K562 (cell line): ENCODE data around the gene CCL15. TPM values are rescaled to one million over a fixed set of nuclear protein-coding genes. Genes with fewer than 3 reads are reported as not detected.
"Not testable (repeated sequence)": the region's sequence is repeated elsewhere in the genome, so short reads cannot be mapped to it uniquely, and the experiment has no call there.

Source experiments
- ATAC-seq: fragments of 200-7000 bp; cut with Tn5 transposase; 3 replicates; pipeline ENCODE4 v1.9.1; 2020; ENCODE audit warnings: moderate library complexity
- BruUV-seq: library from RNA; stranded (reverse); fragments of 400-500 nt; replicated peaks from 2 replicates; lab custom pipeline; 2021; lab: Mats Ljungman, UMichigan
- CTCF ChIA-PET: fragments of 300-600 bp; formaldehyde crosslinking; extraction: SDS; loops from one replicate; lab custom pipeline; 2021; ENCODE audit warnings: low intra/inter-chr PET ratio; lab: Yijun Ruan, JAX
- POLR2A ChIA-PET: fragments of 300-600, 350-650 bp; sonication (Branson Sonifier 250); formaldehyde crosslinking; extraction: SDS; loops from one replicate; lab custom pipeline; 2021; ENCODE audit warnings: antibody characterized with exemption, inconsistent platforms; lab: Yijun Ruan, JAX
- DNase-seq, 4 experiments: peaks; one replicate each; pipeline versions ENCODE4 v3.0.0 to v3.0.0-alpha.2; 2011 to 2018; ENCODE audit warnings: low spot score in 3 of 4, mixed read lengths in 3 of 4; ENCODE audit errors: extremely low read depth in 1 of 4
- FAIRE-seq: peaks from 2 replicates; lab custom pipeline; 2011; peaks lifted over from hg19 to GRCh38; lab: Jason Lieb, UNC
- H2AFZ ChIP-seq: 2 replicates; pipeline ENCODE4 v1.6.0; 2011; ENCODE audit warnings: low read depth, low read length, control low read depth, inconsistent platforms
- H3K27ac ChIP-seq: fragments of 200-600 bp; 3 replicates; pipeline ENCODE4 v1.8.0; 2011; ENCODE audit warnings: low read depth, mild to moderate bottlenecking, control low read depth, inconsistent platforms, low read length, moderate library complexity, mixed read lengths; ENCODE audit errors: extremely low read depth
- H3K27me3 ChIP-seq, 2 experiments: fragments of 300-600 bp in 1 of 2; 2 replicates in 1 of 2; 3 replicates in 1 of 2; pipeline versions ENCODE4 v1.6.0 to v1.8.0; 2011; ENCODE audit warnings: inconsistent platforms in 2 of 2, low read length in 2 of 2, mild to moderate bottlenecking in 1 of 2, mixed read lengths in 1 of 2, moderate library complexity in 1 of 2; ENCODE audit not compliant: control insufficient read depth in 2 of 2, insufficient read depth in 2 of 2
- H3K36me3 ChIP-seq: fragments of 300-600 bp; 3 replicates; pipeline ENCODE4 v1.8.0; 2011; ENCODE audit warnings: mild to moderate bottlenecking, low read length, inconsistent platforms; ENCODE audit not compliant: control insufficient read depth, insufficient read depth
- H3K4me1 ChIP-seq, 2 experiments: fragments of 200-600 bp in 1 of 2; replicated peaks in 1 of 2; 2 replicates in 1 of 2; 3 replicates in 1 of 2; pipeline versions ENCODE4 v1.5.1 to v1.8.0; 2011; ENCODE audit warnings: inconsistent platforms in 2 of 2, low read length in 2 of 2, mild to moderate bottlenecking in 1 of 2, mixed read lengths in 1 of 2, moderate library complexity in 1 of 2; ENCODE audit not compliant: control insufficient read depth in 2 of 2, insufficient read depth in 2 of 2
- H3K4me2 ChIP-seq: 2 replicates; pipeline ENCODE4 v1.6.1; 2011; ENCODE audit warnings: low read length, control low read depth, inconsistent platforms, mixed read lengths; ENCODE audit not compliant: insufficient read depth
- H3K4me3 ChIP-seq: fragments of 200-600 bp; sonication (generic), shearing (Covaris generic); 2 replicates; pipeline ENCODE4 v1.5.1; 2016; ENCODE audit warnings: control low read depth, inconsistent platforms
- H3K79me2 ChIP-seq: fragments of 200-600 bp; 3 replicates; pipeline ENCODE4 v1.8.0; 2011; ENCODE audit warnings: low read length, inconsistent platforms; ENCODE audit not compliant: control insufficient read depth, insufficient read depth
- H3K9ac ChIP-seq, 2 experiments: 2 replicates each; pipeline versions ENCODE4 v1.6.0 to v1.6.1; 2011; ENCODE audit warnings: low read depth in 2 of 2, low read length in 2 of 2, control low read depth in 1 of 2, inconsistent platforms in 1 of 2, mild to moderate bottlenecking in 1 of 2, mixed read lengths in 1 of 2; ENCODE audit not compliant: insufficient read depth in 1 of 2
- H3K9me1 ChIP-seq: one replicate; pipeline ENCODE4 v1.6.0; 2011; ENCODE audit warnings: inconsistent platforms, mild to moderate bottlenecking, low read length, moderate library complexity; ENCODE audit not compliant: control insufficient read depth, insufficient read depth
- H3K9me3 ChIP-seq: replicated peaks from 2 replicates; pipeline ENCODE4 v1.5.1; 2011; ENCODE audit warnings: low read depth, low read length, inconsistent platforms; ENCODE audit not compliant: control insufficient read depth, insufficient read depth
- H4K20me1 ChIP-seq: replicated peaks from 2 replicates; pipeline ENCODE4 v1.6.1; 2011; ENCODE audit warnings: low read length, inconsistent platforms, mixed read lengths; ENCODE audit not compliant: control insufficient read depth, insufficient read depth
- MAFG ChIP-seq: fragments of 450-650 bp; conservative IDR thresholded peaks from 2 replicates; pipeline ENCODE4 v1.6.1; 2016; ENCODE audit warnings: missing genetic modification characterization, missing compliant biosample characterization
- RREB1 ChIP-seq: fragments of 250-450 bp; sonication (Bioruptor Pico); IDR thresholded peaks from 2 replicates; pipeline ENCODE4 v1.4.0; 2020
- WGBS: fragments of 100-300 bp; shearing (Covaris generic); methylation state at CpG from one replicate; pipeline ENCODE4 v1.1.6; 2016; ENCODE audit warnings: low coverage, mixed read lengths; ENCODE audit not compliant: insufficient coverage; ENCODE audit errors: missing lambda C conversion rate; 5-methylcytosine and 5-hydroxymethylcytosine counted together
- in situ Hi-C: fragments of 300-500 bp; cut with MboI; formaldehyde crosslinking; loops from 4 replicates; pipeline ENCODE4 v1.15.0; 2018; ENCODE audit warnings: inconsistent platforms, mixed read lengths
- intact Hi-C: fragments of 100-400 bp; cut with micrococcal nuclease; formaldehyde crosslinking; loops from 2 replicates; pipeline ENCODE4 v1.14.2; 2022
- polyA plus RNA-seq, 8 experiments: library from polyadenylated mRNA; depleted of rRNA in 4 of 8; stranded (reverse) in 5 of 8; unstranded in 3 of 8; fragments of >200 nt; fragmentation: Nextera tagmentation in 2 of 8; fragmentation: Illumina TruSeq in 1 of 8; extraction: Ambion mirVana in 2 of 8; extraction: Trizol in 1 of 8; gene quantifications; 2 replicates each; pipeline versions ENCODE4 v1.2.1 to v1.2.3, GENCODE V29; 2011 to 2014; ENCODE audit warnings: inconsistent platforms in 1 of 8, missing spikeins in 1 of 8
- total RNA-seq, 7 experiments: library from RNA; depleted of rRNA in 6 of 7; stranded (reverse); fragments of >200 nt in 6 of 7; fragmentation: Illumina TruSeq in 2 of 7; extraction: Trizol in 2 of 7; gene quantifications; 2 replicates each; pipeline versions ENCODE4 v1.2.1 to v1.2.3, GENCODE V29; 2011 to 2021; ENCODE audit warnings: low replicate concordance in 1 of 7

Gene CCL15
- total and polyA plus RNA-seq, 9 of the 15 experiments (the other 6 are each of a cell fraction or from before 2014, with no cell fraction given), result not detected

DNA sequence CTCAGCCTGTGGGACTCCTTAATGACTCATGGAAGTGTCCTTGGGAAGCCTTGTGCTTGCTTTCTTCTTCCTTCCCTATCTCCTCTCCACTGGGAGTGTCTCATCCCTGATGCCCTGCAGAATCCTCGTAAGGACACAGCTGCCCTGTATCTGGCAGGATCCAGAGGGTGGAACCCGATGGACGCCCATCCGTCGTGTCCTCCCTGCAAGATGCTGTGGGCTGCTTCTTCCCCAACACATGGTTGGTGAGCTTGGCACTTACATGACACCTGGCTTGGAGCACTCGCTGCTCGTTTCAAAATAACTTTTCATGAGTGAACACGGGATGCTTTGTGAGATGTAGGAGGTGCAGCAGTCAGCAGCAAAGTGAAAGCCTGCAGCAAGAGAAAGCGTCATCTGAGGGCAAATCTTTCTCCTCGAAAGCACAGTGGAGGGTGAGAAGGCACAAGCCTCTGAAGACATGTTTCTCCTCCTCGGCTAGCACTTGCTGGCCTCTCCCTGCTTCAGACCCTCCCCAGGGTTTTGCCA is 3.3 kb downstream of the CCL15 start (continued):
- TF ChIP-seq RREB1 (CRISPR knock-in tag), result no peak
- no peak for TF ChIP-seq MAFG (tag)

GRCh38 chr17:35995346-35995745 is 6.0 kb downstream of the CCL15 start:
- ATAC-seq, POLR2A ChIA-PET, H3K36me3 ChIP-seq, intact Hi-C loops, CTCF ChIA-PET, H3K4me2 ChIP-seq, in situ Hi-C loops, H3K9me3 ChIP-seq, BruUV-seq, H3K4me1 ChIP-seq, H3K27ac ChIP-seq, H3K79me2 ChIP-seq, FAIRE-seq, H3K9me1 ChIP-seq, H4K20me1 ChIP-seq, H2AFZ ChIP-seq, H3K27me3 ChIP-seq, DNase-seq, H3K9ac ChIP-seq, H3K4me3 ChIP-seq: not testable (repeated sequence)
- WGBS, result 0% methylated on average over 2 of the region's 2 CpGs
